ENCODE measurements around the gene RSPO3.

- no peak for TF ChIP-seq CEBPB (IDR thresholded peaks at IDR 0.05; ENCODE audit: low read depth, low read length)
- TF ChIP-seq POLR2A (IDR thresholded peaks at IDR 0.05; ENCODE audit: low read depth, low read length): no peak
- TF ChIP-seq, protein P1, sequence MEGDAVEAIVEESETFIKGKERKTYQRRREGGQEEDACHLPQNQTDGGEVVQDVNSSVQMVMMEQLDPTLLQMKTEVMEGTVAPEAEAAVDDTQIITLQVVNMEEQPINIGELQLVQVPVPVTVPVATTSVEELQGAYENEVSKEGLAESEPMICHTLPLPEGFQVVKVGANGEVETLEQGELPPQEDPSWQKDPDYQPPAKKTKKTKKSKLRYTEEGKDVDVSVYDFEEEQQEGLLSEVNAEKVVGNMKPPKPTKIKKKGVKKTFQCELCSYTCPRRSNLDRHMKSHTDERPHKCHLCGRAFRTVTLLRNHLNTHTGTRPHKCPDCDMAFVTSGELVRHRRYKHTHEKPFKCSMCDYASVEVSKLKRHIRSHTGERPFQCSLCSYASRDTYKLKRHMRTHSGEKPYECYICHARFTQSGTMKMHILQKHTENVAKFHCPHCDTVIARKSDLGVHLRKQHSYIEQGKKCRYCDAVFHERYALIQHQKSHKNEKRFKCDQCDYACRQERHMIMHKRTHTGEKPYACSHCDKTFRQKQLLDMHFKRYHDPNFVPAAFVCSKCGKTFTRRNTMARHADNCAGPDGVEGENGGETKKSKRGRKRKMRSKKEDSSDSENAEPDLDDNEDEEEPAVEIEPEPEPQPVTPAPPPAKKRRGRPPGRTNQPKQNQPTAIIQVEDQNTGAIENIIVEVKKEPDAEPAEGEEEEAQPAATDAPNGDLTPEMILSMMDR (conservative IDR thresholded peaks at IDR 0.05; ENCODE audit: low read depth, low read length): no peak
- no peak for TF ChIP-seq RAD21 (IDR thresholded peaks at IDR 0.05; ENCODE audit: low read length)
- TF ChIP-seq USF2 (IDR thresholded peaks at IDR 0.05; ENCODE audit: low read depth, low read length): no peak
- no peak for TF ChIP-seq SMC3 (IDR thresholded peaks at IDR 0.05; ENCODE audit: low read depth, low read length)
- TF ChIP-seq BHLHE40 (IDR thresholded peaks at IDR 0.05; ENCODE audit: low read depth, low read length): no peak
Measured at GRCh38 chr6:127134136-127134535, 15.7 kb downstream of the RSPO3 start.

Data from IMR-90 (cell line).